Adrenal gland (tissue), 5 donors: Measurements from ENCODE around the gene PRLHR.

Experiments used
- CTCF ChIP-seq, 6 experiments: fragments of 450-650 bp in 4 of 6; fragments of 200-600 bp in 2 of 6; sonication (generic) in 1 of 6; IDR thresholded peaks; 1 replicate in 5 of 6; 2 replicates in 1 of 6; pipeline versions ENCODE4 v1.5.1 to v1.8.0; 2016 to 2021; ENCODE audit warnings: antibody characterized with exemption in 6 of 6, mild to moderate bottlenecking in 2 of 6, moderate library complexity in 1 of 6
- POLR2A ChIP-seq, 2 donors: fragments of 450-650 bp; IDR thresholded peaks; one replicate each; pipeline ENCODE4 v1.6.1; 2017; ENCODE audit warnings: antibody characterized with exemption in 2 of 2, mild to moderate bottlenecking in 2 of 2, moderate library complexity in 1 of 2
- donor health status: DM: no; HTN: no; CAD: no.

DNA sequence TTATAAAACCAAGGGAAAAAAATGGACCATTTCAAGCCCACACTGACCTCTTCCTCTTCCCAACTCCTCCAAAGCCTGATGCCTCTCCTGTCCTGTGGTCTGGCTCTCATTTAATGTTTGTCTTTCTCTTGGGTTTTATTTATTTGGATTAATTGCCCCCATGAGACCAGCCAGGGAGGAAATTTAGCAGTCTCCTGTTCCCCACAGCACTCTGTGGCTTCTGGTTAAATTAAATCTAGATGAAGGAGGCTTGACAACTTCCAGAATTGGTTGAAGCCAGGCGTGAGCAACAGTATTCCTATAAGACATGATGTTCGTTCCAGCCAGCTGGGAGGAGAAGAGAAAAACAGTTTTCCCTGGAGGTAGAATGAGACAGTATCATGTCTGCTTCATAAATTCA is 15.1 kb upstream of the PRLHR start:
- TF ChIP-seq CTCF (IDR thresholded peaks at IDR 0.05) (no peak), POLR2A (IDR thresholded peaks at IDR 0.05) (no peak)
